RKO (cell line): ENCODE data around the gene PARP11.
"Not testable (repeated sequence)": the region's sequence is repeated elsewhere in the genome, so short reads cannot be mapped to it uniquely, and the experiment has no call there.

Source experiments
- DNase-seq: peaks from one replicate; pipeline ENCODE4 v3.0.0-alpha.2; 2016; ENCODE audit warnings: low spot score

Gene PARP11

DNA sequence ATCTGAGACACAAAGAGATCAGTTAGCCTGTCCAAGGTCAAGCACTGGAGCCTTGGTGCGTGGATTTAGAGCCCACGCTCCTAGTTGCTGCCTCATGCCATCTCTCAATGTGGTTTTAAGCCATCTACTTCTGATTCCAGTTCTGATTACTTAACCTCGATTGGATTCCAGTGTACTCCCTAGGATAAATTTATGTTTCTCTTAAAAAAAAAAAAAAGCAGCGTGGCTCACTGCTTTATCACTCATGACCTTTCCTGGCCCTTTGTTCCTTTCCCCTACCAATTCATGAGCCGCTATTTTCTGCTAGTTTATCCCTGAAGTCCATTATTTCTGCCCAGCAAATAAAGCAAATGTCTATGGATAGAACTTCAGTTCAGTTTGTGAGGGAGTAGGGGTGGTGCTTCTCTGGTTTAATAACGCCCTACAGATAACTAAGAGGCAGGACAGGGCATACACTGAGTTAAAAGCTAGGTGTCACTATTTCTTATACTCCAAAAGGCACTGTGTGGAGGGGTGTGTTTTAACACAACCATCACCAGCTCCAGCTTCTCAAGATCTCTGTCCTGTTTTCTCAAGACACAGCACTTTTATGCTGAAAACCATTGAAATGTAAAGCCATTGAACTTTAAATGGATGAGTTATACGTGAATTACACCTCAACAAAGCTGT lies 9.8 kb upstream of the PARP11 start:
- peak; percentile 40 for DNase-seq

DNA sequence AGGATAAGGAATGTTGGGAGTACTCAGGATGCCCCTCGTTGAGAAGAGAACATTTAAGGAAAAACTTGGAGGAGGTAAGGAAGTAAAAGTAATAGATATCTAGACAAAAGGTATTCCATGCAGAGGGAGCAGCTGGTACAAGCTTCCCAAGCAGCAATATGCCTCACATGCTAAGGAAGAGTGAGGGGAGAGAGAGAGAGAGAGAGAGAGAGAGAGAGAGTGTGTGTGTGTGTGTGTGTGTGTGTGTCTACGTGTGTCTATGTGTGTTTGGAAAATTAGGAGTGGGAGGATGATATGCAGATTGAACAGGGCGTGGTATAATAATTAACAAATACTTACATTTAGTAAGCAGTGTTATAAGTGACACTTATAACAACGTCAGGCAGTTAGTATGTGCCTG lies 9.2 kb upstream of the PARP11 start:
- DNase-seq: no peak

DNA sequence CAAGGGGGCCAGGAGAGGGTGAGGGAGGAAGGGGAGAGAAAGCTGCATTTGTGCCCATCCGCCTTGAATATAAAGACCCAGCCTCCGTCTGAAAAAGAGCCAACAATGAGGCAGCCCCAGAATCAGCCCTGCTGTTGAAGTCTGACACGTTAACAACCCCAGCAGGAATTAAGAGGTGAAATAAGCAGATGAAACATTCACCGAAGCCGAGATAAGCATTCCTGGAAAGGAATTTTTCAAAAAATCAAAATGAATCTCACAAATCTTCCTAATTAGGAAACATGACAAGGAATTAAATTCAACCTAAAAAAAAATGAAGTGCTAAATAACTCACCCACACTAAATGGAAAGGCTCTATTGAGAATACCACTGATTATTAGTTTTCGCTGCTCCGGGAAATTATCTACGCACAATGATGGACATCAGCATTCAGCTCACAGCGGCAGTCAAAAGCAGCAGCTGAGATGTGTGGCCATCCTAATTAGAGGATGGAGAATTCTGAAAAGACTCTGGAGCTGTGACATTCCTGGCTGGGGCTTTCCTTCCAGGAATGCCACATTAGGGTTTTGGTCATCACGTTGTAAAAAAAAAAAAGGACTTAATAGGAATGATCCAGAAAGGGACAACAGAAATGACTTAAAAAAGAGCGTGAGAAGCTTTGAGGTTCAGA lies 8.2 kb upstream of the PARP11 start:
- no peak for DNase-seq

DNA sequence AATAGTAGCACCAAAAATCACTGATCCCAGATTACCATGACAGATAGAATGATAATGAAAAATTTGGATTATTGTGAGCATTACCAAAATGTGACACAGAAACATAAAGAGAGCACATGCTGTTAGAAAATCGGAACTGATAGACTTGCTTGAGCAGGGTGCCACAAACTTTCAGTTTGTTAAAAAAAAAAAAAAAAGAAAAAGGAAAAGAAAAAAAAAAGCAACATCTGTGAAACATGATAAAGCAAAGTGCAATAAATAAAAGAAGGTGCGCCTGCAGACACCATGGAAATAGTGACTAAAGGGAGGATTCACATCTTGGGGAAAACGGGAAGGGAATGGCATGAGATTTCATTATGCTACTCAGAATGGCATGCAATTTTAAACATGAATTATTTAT lies 6.6 kb upstream of the PARP11 start:
- DNase-seq: no peak

DNA sequence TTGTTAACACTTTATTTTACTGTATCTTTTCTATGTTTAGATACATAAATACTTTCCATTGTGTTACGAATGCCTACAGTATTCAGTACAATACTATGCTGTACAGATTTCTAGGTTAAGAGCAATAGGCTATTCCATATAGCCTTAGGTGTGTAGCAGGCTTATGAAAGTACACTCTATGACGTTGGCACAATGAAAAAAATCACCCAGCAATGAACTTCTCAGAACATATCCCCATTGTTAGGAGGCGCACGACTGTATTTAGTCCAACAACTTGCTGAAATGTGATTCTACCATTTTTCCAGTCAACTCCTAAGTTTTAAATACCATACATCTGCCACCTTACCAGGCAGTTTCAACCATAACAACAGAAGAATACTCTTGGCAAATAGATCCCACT lies 1.8 kb downstream of the PARP11 start:
- no peak for DNase-seq

DNA sequence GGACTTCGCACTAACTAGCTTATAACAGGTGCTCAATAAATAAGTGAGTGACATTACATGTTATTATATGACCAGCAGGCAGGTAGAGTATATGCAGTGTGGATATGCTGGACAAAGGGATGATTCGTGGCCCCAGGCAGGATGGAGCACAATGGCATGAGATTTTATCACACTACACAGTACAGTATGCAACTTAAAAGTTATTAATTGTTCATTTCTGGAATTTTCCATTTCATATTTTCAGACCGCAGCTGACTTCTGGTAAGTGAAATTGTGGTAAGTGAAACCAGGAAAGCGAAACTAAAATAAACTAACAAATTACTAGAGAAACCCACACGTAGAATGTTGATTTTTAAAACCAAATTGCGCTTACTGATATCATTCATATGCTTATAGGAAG lies 3.3 kb downstream of the PARP11 start:
- DNase-seq: no peak

DNA sequence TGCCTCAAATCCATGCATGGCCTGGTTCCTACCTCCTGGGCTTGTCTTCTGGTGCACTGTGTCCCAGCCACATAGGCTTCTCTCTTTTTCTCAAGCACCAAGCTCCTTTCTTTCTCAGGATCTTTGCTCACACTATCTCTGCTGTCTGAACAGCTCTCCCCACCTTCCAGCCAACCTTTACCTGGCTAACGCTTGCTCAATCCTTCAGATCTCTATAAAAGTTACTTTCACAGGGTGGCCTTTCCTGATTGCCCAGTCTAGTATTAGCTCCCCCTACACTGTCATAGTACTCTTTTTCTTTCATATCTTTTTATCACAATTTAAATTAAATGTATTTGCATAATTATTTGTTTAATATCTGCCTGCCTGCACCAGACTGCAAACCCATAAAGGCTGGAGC lies 3.8 kb downstream of the PARP11 start:
- DNase-seq: no peak

- DNase-seq: no peak
These were observed 9.4 kb downstream of the PARP11 start for GRCh38 chr12:3863756-3864155.

DNA sequence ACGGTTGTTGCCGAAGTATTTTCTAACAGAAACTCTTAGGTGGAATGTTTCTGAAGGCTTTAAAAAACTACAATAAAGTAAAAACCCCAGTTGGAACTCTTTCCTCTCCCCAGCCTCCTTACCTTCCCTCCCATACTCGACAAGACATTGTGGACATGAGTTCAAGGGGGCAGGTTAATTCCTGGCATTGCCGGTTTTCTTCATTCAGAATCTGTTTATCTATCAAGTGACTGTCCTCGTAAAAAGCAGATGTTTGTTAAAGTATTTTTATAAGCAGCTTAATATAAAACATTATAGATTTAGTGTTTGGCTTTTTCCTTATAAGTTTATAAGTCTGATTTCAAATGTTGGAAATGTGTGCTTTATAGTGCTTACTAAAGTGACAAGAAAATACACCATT lies 30.7 kb downstream of the PARP11 start:
- no peak for DNase-seq

DNA sequence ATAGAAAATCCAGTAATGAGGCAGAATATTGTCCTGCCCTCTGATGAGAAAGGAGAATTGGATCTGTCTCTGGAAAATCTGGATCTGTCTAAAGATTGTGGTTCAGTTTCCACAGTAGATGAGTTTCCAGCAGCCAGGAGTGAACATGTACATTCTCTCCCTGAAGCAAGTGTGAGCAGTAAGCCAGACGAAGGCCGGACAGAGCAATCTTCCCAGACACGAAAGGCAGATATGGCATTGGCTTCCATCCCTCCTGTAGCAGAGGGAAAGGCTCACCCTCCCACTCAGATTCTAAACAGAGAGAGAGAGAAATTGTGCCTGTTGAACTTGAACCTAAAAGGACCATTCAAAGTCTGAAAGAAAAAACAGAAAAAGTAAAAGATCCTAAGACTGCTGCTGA lies 31.4 kb downstream of the PARP11 start:
- no peak for DNase-seq

GRCh38 chr12:3840833-3841232 lies 32.4 kb downstream of the PARP11 start:
- DNase-seq: not testable (repeated sequence)

- not testable (repeated sequence) for DNase-seq
These were observed 33.5 kb downstream of the PARP11 start for GRCh38 chr12:3839745-3840144.

GRCh38 chr12:3838701-3839548 lies 34.3 kb downstream of the PARP11 start:
- not testable (repeated sequence) for DNase-seq

DNA sequence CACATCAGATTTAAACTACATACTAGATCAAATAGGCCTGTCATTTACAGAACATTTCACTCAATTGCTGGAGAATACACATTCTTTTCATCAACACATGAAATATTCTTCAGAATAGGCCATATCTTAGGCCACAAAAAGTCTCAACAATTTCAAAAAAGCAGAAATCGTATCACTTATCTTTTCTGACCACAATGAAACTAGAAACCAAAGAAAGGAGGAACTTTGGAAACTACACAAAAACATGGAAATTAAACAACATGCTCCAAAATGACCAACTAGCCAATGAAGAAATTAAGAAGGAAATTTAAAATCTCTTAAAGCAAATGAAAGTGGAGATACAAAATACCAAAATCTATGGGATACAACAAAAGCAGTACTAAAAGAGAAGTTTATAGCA lies 35.1 kb downstream of the PARP11 start:
- no peak for DNase-seq

- DNase-seq: no peak
These were observed 36.1 kb downstream of the PARP11 start for GRCh38 chr12:3837049-3837448.

DNA sequence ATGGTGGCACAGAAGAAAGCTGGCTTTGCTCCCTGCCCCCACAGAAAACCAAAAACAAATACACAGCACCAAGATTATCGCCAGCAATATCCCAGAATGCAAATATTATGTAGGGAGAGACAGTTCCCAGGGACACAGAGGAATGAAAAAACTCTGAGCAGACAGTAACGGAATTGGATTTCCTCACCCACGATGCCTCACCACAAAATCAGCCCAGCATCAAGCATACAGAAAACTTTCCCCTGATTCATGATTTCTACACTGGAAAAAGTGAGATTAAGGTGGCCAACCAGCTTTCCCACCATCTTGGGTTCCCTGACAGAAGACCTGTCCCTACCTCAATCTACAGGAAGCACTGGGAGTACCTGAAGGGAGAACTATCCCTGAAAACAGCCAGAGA lies 36.6 kb downstream of the PARP11 start:
- DNase-seq: no peak

DNA sequence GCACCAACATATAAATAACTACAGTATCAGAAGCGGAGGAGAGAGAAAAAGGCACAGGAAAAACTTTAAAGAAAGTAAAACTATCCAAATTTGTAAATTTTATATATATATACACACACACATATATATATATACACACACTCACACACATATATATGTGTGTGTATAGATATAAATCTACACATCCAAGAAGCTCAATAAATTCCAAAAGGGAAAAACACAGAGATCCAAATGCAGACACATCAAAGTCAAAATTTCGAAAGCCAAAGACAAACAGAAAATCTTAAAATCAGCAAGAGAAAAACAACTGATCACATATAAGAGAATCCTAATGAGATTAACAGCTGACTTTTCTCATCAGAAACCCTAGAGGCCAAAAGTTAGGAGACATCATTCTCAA lies 37.3 kb downstream of the PARP11 start:
- DNase-seq: no peak

GRCh38 chr12:3834774-3835173 lies 38.4 kb downstream of the PARP11 start:
- no peak for DNase-seq

GRCh38 chr12:3833670-3834310 lies 39.4 kb downstream of the PARP11 start:
- DNase-seq: no peak

DNA sequence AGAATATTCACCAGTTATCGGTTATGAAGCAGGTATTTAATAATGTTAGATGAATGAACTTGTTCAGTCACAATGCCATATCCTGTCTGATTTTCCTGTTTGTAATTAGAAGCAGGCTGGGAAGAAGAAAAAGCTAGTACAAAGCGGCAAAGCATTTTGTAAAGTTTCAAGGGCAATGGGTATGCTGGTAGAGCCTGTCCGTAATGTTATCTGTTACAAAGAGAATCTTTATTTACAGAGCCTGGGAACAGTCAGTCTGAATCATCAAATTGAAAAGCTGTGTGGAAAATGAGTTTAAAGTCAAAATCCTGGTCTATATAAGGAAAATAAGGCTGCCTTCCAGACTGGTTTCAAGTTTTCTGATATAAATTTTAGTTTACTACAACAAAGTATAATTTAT lies 40.5 kb downstream of the PARP11 start:
- no peak for DNase-seq

- no peak for DNase-seq
These were observed 44.3 kb downstream of the PARP11 start for GRCh38 chr12:3828888-3829287.

DNA sequence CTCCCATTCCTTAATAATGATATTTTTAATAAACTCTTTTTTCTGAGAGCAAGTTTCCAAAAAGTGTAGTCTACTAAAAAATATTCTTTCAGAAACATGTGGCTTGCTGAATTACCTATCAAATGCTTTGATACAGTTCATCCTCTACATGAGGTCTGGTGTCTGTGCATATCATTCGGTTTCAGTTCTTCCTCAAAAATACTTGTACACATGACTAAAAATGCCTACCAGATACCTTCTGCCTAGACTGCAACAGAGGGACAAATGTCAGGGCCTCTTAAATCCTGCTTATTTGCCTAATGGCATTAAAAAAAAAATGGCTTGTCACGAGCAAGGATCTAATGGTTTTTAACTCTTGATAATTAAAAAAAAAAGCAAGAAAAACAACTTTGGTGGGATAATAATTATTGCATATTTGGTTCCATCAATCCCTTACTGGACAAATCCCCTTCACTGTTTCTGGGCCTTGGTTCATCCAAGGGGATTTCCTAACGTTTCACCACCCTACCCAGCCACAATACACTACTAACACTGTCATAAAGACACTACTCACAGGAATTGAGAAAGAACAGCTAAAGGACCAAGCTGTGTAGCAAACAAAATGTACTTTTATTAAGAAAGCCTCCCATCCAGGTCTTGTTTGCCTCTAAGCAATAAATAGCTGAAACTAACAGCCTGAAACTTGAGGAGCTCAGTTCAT lies 45.7 kb downstream of the PARP11 start:
- DNase-seq: no peak
